Transverse colon (tissue), 3 donors: ENCODE data around the gene FBXO31.

Experiments
- POLR2A ChIP-seq: fragments of 450-650 bp; IDR thresholded peaks from one replicate; pipeline ENCODE4 v1.6.1; 2016; ENCODE audit warnings: antibody characterized with exemption, mild to moderate bottlenecking, moderate library complexity
- TF ChIP-seq, protein P1 (sequence below), 5 experiments: fragments of 200-600 bp in 3 of 5; fragments of 450-650 bp in 2 of 5; sonication (generic) in 3 of 5; IDR thresholded peaks; 1 replicate in 2 of 5; 2 replicates in 3 of 5; pipeline ENCODE4 v1.5.1; 2016 to 2017; ENCODE audit warnings: antibody characterized with exemption in 5 of 5, inconsistent platforms in 3 of 5, mild to moderate bottlenecking in 2 of 5, moderate library complexity in 1 of 5

GRCh38 chr16:87391950-87392820 is 8.6 kb upstream of the FBXO31 start, which contains the start of gene MAP1LC3B:
- TF ChIP-seq, protein P1, sequence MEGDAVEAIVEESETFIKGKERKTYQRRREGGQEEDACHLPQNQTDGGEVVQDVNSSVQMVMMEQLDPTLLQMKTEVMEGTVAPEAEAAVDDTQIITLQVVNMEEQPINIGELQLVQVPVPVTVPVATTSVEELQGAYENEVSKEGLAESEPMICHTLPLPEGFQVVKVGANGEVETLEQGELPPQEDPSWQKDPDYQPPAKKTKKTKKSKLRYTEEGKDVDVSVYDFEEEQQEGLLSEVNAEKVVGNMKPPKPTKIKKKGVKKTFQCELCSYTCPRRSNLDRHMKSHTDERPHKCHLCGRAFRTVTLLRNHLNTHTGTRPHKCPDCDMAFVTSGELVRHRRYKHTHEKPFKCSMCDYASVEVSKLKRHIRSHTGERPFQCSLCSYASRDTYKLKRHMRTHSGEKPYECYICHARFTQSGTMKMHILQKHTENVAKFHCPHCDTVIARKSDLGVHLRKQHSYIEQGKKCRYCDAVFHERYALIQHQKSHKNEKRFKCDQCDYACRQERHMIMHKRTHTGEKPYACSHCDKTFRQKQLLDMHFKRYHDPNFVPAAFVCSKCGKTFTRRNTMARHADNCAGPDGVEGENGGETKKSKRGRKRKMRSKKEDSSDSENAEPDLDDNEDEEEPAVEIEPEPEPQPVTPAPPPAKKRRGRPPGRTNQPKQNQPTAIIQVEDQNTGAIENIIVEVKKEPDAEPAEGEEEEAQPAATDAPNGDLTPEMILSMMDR (IDR thresholded peaks at IDR 0.05): no peak
- peak; percentile 99 for TF ChIP-seq POLR2A
